OCI-LY3 (cell line): Measurements from ENCODE around the gene NRP1.

Experiments used
- H2AFZ ChIP-seq: fragments of 200-600, 300-600 bp; shearing (Covaris generic); 2 replicates; pipeline ENCODE4 v1.6.0; 2014; ENCODE audit warnings: antibody characterized with exemption, low read depth, low read length
- H3K27ac ChIP-seq: fragments of 200-600, 300-600 bp; sonication (generic); 2 replicates; pipeline ENCODE4 v1.5.1; 2014; ENCODE audit warnings: mild to moderate bottlenecking, low read length, moderate library complexity, mixed read lengths
- H3K27me3 ChIP-seq: fragments of 200-600, 300-600 bp; sonication (generic); 2 replicates; pipeline ENCODE4 v1.6.1; 2014; ENCODE audit warnings: low read depth, low read length, mixed read lengths
- H3K36me3 ChIP-seq: fragments of 200-600, 300-600 bp; sonication (generic); replicated peaks from 2 replicates; pipeline ENCODE3; 2014; ENCODE audit warnings: low read depth, low read length, mixed read lengths
- H3K4me1 ChIP-seq: fragments of 300-600, 200-600 bp; sonication (generic); 2 replicates; pipeline ENCODE4 v1.6.1; 2014; ENCODE audit warnings: low read length, mixed read lengths
- H3K4me2 ChIP-seq: fragments of 200-600, 300-600 bp; sonication (generic); 2 replicates; pipeline ENCODE4 v1.6.1; 2014; ENCODE audit warnings: low read length, mixed read lengths
- H3K4me3 ChIP-seq: fragments of 300-600, 200-600 bp; sonication (generic); 2 replicates; pipeline ENCODE4 v1.5.1; 2014; ENCODE audit warnings: antibody characterized with exemption, mild to moderate bottlenecking, low read length, moderate library complexity
- H3K79me2 ChIP-seq: fragments of 300-600, 200-600 bp; shearing (Covaris generic); 2 replicates; pipeline ENCODE4 v1.6.1; 2014; ENCODE audit warnings: mild to moderate bottlenecking, low read length, mixed read lengths
- H3K9ac ChIP-seq: fragments of 300-600, 200-600 bp; shearing (Covaris generic); 2 replicates; pipeline ENCODE4 v1.6.0; 2014; ENCODE audit warnings: mild to moderate bottlenecking, low read length, moderate library complexity
- H3K9me3 ChIP-seq: fragments of 200-600, 300-600 bp; shearing (Covaris generic); 2 replicates; pipeline ENCODE4 v1.6.1; 2014; ENCODE audit warnings: low read length, mixed read lengths; ENCODE audit not compliant: insufficient read depth
- H4K20me1 ChIP-seq: fragments of 200-600, 300-600 bp; sonication (generic); 2 replicates; pipeline ENCODE4 v1.6.1; 2016; ENCODE audit warnings: low read length, mixed read lengths; ENCODE audit not compliant: insufficient read depth
- CTCF ChIP-seq: fragments of 200-600, 300-600 bp; sonication (generic); IDR thresholded peaks from 2 replicates; pipeline ENCODE4 v1.5.1; 2014; ENCODE audit warnings: antibody characterized with exemption, low read length, low read depth
- EZH2phosphoT487 ChIP-seq: fragments of 200-600 bp; shearing (Covaris generic); IDR thresholded peaks from 2 replicates; pipeline ENCODE4 v1.6.1; 2018; ENCODE audit warnings: antibody characterized with exemption, mixed run types, low read depth

The NRP1 gene

GRCh38 chr10:33180921-33181320 is 153.5 kb downstream of the NRP1 start:
- Histone ChIP-seq H3K4me1 (no peaks in the 10 kb centered on the region), H3K27me3 (peaks cover 2% of the 10 kb centered on the region; the same call in 1 of the 2 replicates), H3K27ac (no peak overlapping the region), H2AFZ (no peak overlapping the region), H4K20me1 (no peaks in the 10 kb centered on the region), H3K4me2 (no peak overlapping the region), H3K9me3 (no peaks in the 10 kb centered on the region), H3K36me3 (no peaks in the 10 kb centered on the region), H3K9ac (no peak overlapping the region), H3K4me3 (no peak overlapping the region), H3K79me2 (no peaks in the 10 kb centered on the region)
- no peak for TF ChIP-seq EZH2phosphoT487
- TF ChIP-seq CTCF = no peak

- TF ChIP-seq EZH2phosphoT487 = no peak
- TF ChIP-seq CTCF = no peak
- Histone ChIP-seq H3K79me2 (no peaks in the 10 kb centered on the region), H3K4me2 (no peak overlapping the region)
These were observed 154.1 kb downstream of the NRP1 start for GRCh38 chr10:33180390-33180789.

GRCh38 chr10:33179067-33179466 is 155.4 kb downstream of the NRP1 start:
- no peak overlapping the region for H2AFZ ChIP-seq
- H3K4me3 ChIP-seq = no peak overlapping the region
- H3K9ac ChIP-seq = no peak overlapping the region
- no peak overlapping the region for H3K4me2 ChIP-seq
- no peak for TF ChIP-seq CTCF
- TF ChIP-seq EZH2phosphoT487 = no peak
- no peaks in the 10 kb centered on the region for H3K79me2 ChIP-seq
- no peaks in the 10 kb centered on the region for H3K36me3 ChIP-seq
- 0 out of 2 replicates have a peak, but pooled peaks cover 3% of the 10 kb centered on the region for H3K27me3 ChIP-seq
- no peaks in the 10 kb centered on the region for H3K4me1 ChIP-seq
- no peaks in the 10 kb centered on the region for H4K20me1 ChIP-seq
- no peak overlapping the region for H3K27ac ChIP-seq
- H3K9me3 ChIP-seq = no peaks in the 10 kb centered on the region

More at GRCh38 chr10:33180390-33180789, 154.1 kb downstream of the NRP1 start:
- Histone ChIP-seq H3K27ac (no peak overlapping the region), H2AFZ (no peak overlapping the region), H3K4me1 (no peaks in the 10 kb centered on the region), H3K36me3 (no peaks in the 10 kb centered on the region), H3K9me3 (no peaks in the 10 kb centered on the region), H4K20me1 (no peaks in the 10 kb centered on the region), H3K4me3 (no peak overlapping the region), H3K27me3 (0 out of 2 replicates have a peak, but pooled peaks cover 3% of the 10 kb centered on the region), H3K9ac (no peak overlapping the region)

- no peak overlapping the region for H3K4me3 ChIP-seq
- no peak overlapping the region for H3K27ac ChIP-seq
- no peaks in the 10 kb centered on the region for H4K20me1 ChIP-seq
These were observed 156.3 kb downstream of the NRP1 start for GRCh38 chr10:33178026-33178755.

More at GRCh38 chr10:33178026-33178755, 156.3 kb downstream of the NRP1 start:
- TF ChIP-seq EZH2phosphoT487 (no peak), CTCF (no peak)
- Histone ChIP-seq H2AFZ (no peak overlapping the region), H3K27me3 (0 out of 2 replicates have a peak, but pooled peaks cover 3% of the 10 kb centered on the region), H3K4me1 (no peaks in the 10 kb centered on the region), H3K9me3 (no peaks in the 10 kb centered on the region), H3K4me2 (no peak overlapping the region), H3K36me3 (no peaks in the 10 kb centered on the region), H3K79me2 (no peaks in the 10 kb centered on the region), H3K9ac (no peak overlapping the region)
